CD8-positive, alpha-beta memory T cell (primary cell): Measurements from ENCODE around the gene BCL10. TPM values are rescaled to one million over a fixed set of nuclear protein-coding genes. Genes with fewer than 3 reads are reported as not detected.
A peak's percentile ranks its signal among the peaks of the same experiment; 100 is the strongest.

Experiments used
- CTCF ChIA-PET: fragments of 350-600 bp; sonication (Branson Sonifier 250); formaldehyde crosslinking; loops from one replicate; lab custom pipeline; 2021; ENCODE audit warnings: antibody characterized with exemption; lab: Charles Lee
- POLR2A ChIA-PET: fragments of 350-600 bp; sonication (Branson Sonifier 250); formaldehyde crosslinking; loops from one replicate; lab custom pipeline; 2021; ENCODE audit warnings: antibody characterized with exemption; lab: Charles Lee
- DNase-seq, 5 donors: peaks; one replicate each; pipeline versions ENCODE4 v3.0.0 to v3.0.0-alpha.2; 2020 to 2022; ENCODE audit warnings: mixed read lengths in 1 of 5
- H3K27ac ChIP-seq: one replicate; pipeline ENCODE4 v1.7.0; 2013; ENCODE audit warnings: low read depth, mild to moderate bottlenecking, low read length, moderate library complexity
- H3K27me3 ChIP-seq: 2 replicates; pipeline ENCODE4 v1.7.0; 2013; ENCODE audit warnings: low read length, mild to moderate bottlenecking; ENCODE audit not compliant: insufficient read depth, poor library complexity, severe bottlenecking
- H3K36me3 ChIP-seq: 2 replicates; pipeline ENCODE4 v1.7.0; 2013; ENCODE audit warnings: mild to moderate bottlenecking, low read length, moderate library complexity; ENCODE audit not compliant: insufficient read depth
- H3K4me1 ChIP-seq: 2 replicates; pipeline ENCODE4 v1.7.0; 2013; ENCODE audit warnings: mild to moderate bottlenecking, low read length, moderate library complexity; ENCODE audit not compliant: insufficient read depth
- H3K4me3 ChIP-seq: 2 replicates; pipeline ENCODE4 v1.7.0; 2013; ENCODE audit warnings: mild to moderate bottlenecking, low read length
- H3K9me3 ChIP-seq: 2 replicates; pipeline ENCODE4 v1.7.0; 2013; ENCODE audit warnings: mild to moderate bottlenecking, low read length
- H3K27ac Mint-ChIP-seq, 8 donors: one replicate each; pipeline ENCODE4 v1.8.0; 2020 to 2021; ENCODE audit warnings: mixed read lengths in 8 of 8, mild to moderate bottlenecking in 6 of 8, inconsistent platforms in 3 of 8, moderate library complexity in 3 of 8
- H3K27me3 Mint-ChIP-seq, 2 donors: one replicate each; pipeline ENCODE4 v1.8.0; 2020 to 2021; ENCODE audit warnings: mixed read lengths in 2 of 2, mild to moderate bottlenecking in 1 of 2, moderate library complexity in 1 of 2
- H3K36me3 Mint-ChIP-seq, 3 donors: one replicate each; pipeline ENCODE4 v1.8.0; 2020 to 2021; ENCODE audit warnings: mixed read lengths in 3 of 3, inconsistent platforms in 1 of 3, mild to moderate bottlenecking in 1 of 3
- H3K4me1 Mint-ChIP-seq, 3 donors: one replicate each; pipeline ENCODE4 v1.8.0; 2020 to 2021; ENCODE audit warnings: mixed read lengths in 3 of 3, inconsistent platforms in 1 of 3, mild to moderate bottlenecking in 1 of 3
- H3K4me3 Mint-ChIP-seq, 7 donors: one replicate each; pipeline ENCODE4 v1.8.0; 2020 to 2021; ENCODE audit warnings: mixed read lengths in 7 of 7, mild to moderate bottlenecking in 6 of 7, moderate library complexity in 4 of 7, inconsistent platforms in 2 of 7
- H3K9me3 Mint-ChIP-seq, 5 donors: one replicate each; pipeline ENCODE4 v1.8.0; 2020 to 2022; ENCODE audit warnings: mixed read lengths in 5 of 5, mild to moderate bottlenecking in 3 of 5, moderate library complexity in 2 of 5, inconsistent platforms in 1 of 5
- polyA plus RNA-seq: library from polyadenylated mRNA; unstranded; fragments of 300-500 nt; fragmentation: Illumina TruSeq; gene quantifications from one replicate; pipeline ENCODE4 v1.2.3, GENCODE V29; 2021
- total RNA-seq, 2 experiments: library from RNA; stranded (reverse); gene quantifications; one replicate each; pipeline ENCODE4 v1.2.3, GENCODE V29; 2021

Gene BCL10
- total and polyA plus RNA-seq, 3 experiments from 2014 or later = 21.6 to 27.1 (median 21.9) TPM

- Mint-ChIP-seq H3K9me3 (no peaks in the 10 kb centered on the region), H3K27ac (no peak overlapping the region), H3K27me3 (peaks cover 6 to 12% of the 10 kb centered on the region in 2 donors), H3K4me3 (no peak overlapping the region), H3K36me3 (no peaks in the 10 kb centered on the region), H3K4me1 (peaks cover 7 to 13% (median 10%) of the 10 kb centered on the region in 3 donors)
- no peaks in the 10 kb centered on the region for H3K4me1 ChIP-seq
- H3K4me3 ChIP-seq = no peak overlapping the region
- CTCF ChIA-PET = no interaction called here
- no peak overlapping the region for H3K27ac ChIP-seq
- no peaks in the 10 kb centered on the region for H3K27me3 ChIP-seq
- POLR2A ChIA-PET = no interaction called here
- no peaks in the 10 kb centered on the region for H3K36me3 ChIP-seq
- H3K9me3 ChIP-seq = no peaks in the 10 kb centered on the region
- no peak for DNase-seq
Measured at GRCh38 chr1:85282424-85282823, 6.0 kb upstream of the BCL10 start.

GRCh38 chr1:85280636-85281035, 4.2 kb upstream of the BCL10 start:
- Histone ChIP-seq H3K4me3 (no peak overlapping the region), H3K9me3 (no peaks in the 10 kb centered on the region), H3K27ac (no peak overlapping the region), H3K27me3 (no peaks in the 10 kb centered on the region), H3K36me3 (no peaks in the 10 kb centered on the region), H3K4me1 (peaks cover 10% of the 10 kb centered on the region)
- Mint-ChIP-seq H3K9me3 (no peaks in the 10 kb centered on the region), H3K27me3 (peaks cover 6 to 12% of the 10 kb centered on the region in 2 donors), H3K27ac (no peak overlapping the region), H3K36me3 (peaks cover 0 to 5% (median 0%) of the 10 kb centered on the region in 3 donors), H3K4me1 (peaks cover 14 to 20% (median 16%) of the 10 kb centered on the region in 3 donors), H3K4me3 (no peak overlapping the region)
- CTCF ChIA-PET = no interaction called here
- POLR2A ChIA-PET = no interaction called here
- DNase-seq = no peak

GRCh38 chr1:85279458-85280080, 3.1 kb upstream of the BCL10 start:
- no peaks in the 10 kb centered on the region for H3K27me3 ChIP-seq
- peak overlapping the region in 3 of 7 donors; percentile 22 to 58 (median 29) for H3K4me3 Mint-ChIP-seq
- CTCF ChIA-PET = interaction anchor here (1.2 to 1.5 kb wide), 2 partner anchors 17 to 18 kb away, joined by 3 to 4 read pairs; no protein-coding TSS in a partner anchor
- peak overlapping the region in 5 of 8 donors; percentile 4 to 88 (median 39) for H3K27ac Mint-ChIP-seq
- no peaks in the 10 kb centered on the region for H3K9me3 ChIP-seq
- H3K27ac ChIP-seq = peak overlapping the region; percentile 25
- peaks cover 0 to 10% (median 0%) of the 10 kb centered on the region in 3 donors for H3K36me3 Mint-ChIP-seq
- H3K9me3 Mint-ChIP-seq = no peaks in the 10 kb centered on the region
- H3K4me1 ChIP-seq = peaks cover 21% of the 10 kb centered on the region
- POLR2A ChIA-PET = no interaction called here
- no peaks in the 10 kb centered on the region for H3K36me3 ChIP-seq
- H3K4me1 Mint-ChIP-seq = peaks cover 24 to 31% (median 27%) of the 10 kb centered on the region in 3 donors
- H3K27me3 Mint-ChIP-seq = peaks cover 6 to 12% of the 10 kb centered on the region in 2 donors
- no peak for DNase-seq
- no peak overlapping the region for H3K4me3 ChIP-seq

- ChIA-PET POLR2A (no interaction called here), CTCF (interaction anchor here (0.7 to 1.5 kb wide), 3 partner anchors 18 to 19 kb away, joined by 3 to 4 read pairs (median 3); partner anchors contain the start of gene C1orf52)
- Mint-ChIP-seq H3K27ac (peak overlapping the region; percentile 0 to 88 (median 24)), H3K36me3 (peaks cover 0 to 10% (median 0%) of the 10 kb centered on the region in 3 donors), H3K4me1 (peaks cover 31 to 38% (median 34%) of the 10 kb centered on the region in 3 donors), H3K9me3 (no peaks in the 10 kb centered on the region), H3K4me3 (peak overlapping the region in 3 of 7 donors; percentile 6 to 58 (median 29)), H3K27me3 (peaks cover 6 to 12% of the 10 kb centered on the region in 2 donors)
- no peak overlapping the region for H3K4me3 ChIP-seq
- no peaks in the 10 kb centered on the region for H3K36me3 ChIP-seq
- H3K4me1 ChIP-seq = peaks cover 28% of the 10 kb centered on the region
- DNase-seq = no peak
- H3K27me3 ChIP-seq = no peaks in the 10 kb centered on the region
- peak overlapping the region; percentile 25 for H3K27ac ChIP-seq
- no peaks in the 10 kb centered on the region for H3K9me3 ChIP-seq
Measured at GRCh38 chr1:85278853-85279314, 2.5 kb upstream of the BCL10 start.

GRCh38 chr1:85277802-85278201, 1.4 kb upstream of the BCL10 start:
- Mint-ChIP-seq H3K27ac (peak overlapping the region in 5 of 8 donors; percentile 30 to 93 (median 89)), H3K36me3 (peaks cover 0 to 21% (median 2%) of the 10 kb centered on the region in 3 donors), H3K9me3 (no peaks in the 10 kb centered on the region), H3K4me1 (peaks cover 42 to 48% (median 45%) of the 10 kb centered on the region in 3 donors), H3K27me3 (peaks cover 6 to 8% of the 10 kb centered on the region in 2 donors), H3K4me3 (peak overlapping the region in 2 of 7 donors; percentile 25 to 91)
- no peak overlapping the region for H3K27ac ChIP-seq
- CTCF ChIA-PET = interaction anchor here (1.2 to 8.4 kb wide), 2 partner anchors 18 to 31 kb away, joined by 3 to 86 read pairs; partner anchors contain the start of gene C1orf52
- H3K9me3 ChIP-seq = no peaks in the 10 kb centered on the region
- no peak for DNase-seq
- H3K4me1 ChIP-seq = peaks cover 33% of the 10 kb centered on the region
- no peak overlapping the region for H3K4me3 ChIP-seq
- H3K36me3 ChIP-seq = no peaks in the 10 kb centered on the region
- POLR2A ChIA-PET = no interaction called here
- H3K27me3 ChIP-seq = no peaks in the 10 kb centered on the region

- Histone ChIP-seq H3K9me3 (no peaks in the 10 kb centered on the region), H3K27me3 (no peaks in the 10 kb centered on the region), H3K4me3 (peak overlapping the region; percentile 65), H3K27ac (peak overlapping the region; percentile 88), H3K4me1 (peaks cover 33% of the 10 kb centered on the region), H3K36me3 (no peaks in the 10 kb centered on the region)
- Mint-ChIP-seq H3K36me3 (peaks cover 0 to 24% (median 3%) of the 10 kb centered on the region in 3 donors), H3K9me3 (no peaks in the 10 kb centered on the region), H3K4me1 (peaks cover 46 to 52% (median 48%) of the 10 kb centered on the region in 3 donors), H3K27me3 (peaks cover 5 to 6% of the 10 kb centered on the region in 2 donors), H3K27ac (peak overlapping the region; percentile 89 to 97 (median 94)), H3K4me3 (peak overlapping the region; percentile 87 to 95 (median 90))
- POLR2A ChIA-PET = interaction anchor here (0.6 to 3.8 kb wide), 9 partner anchors 8 to 1428 kb away, joined by 3 to 42 read pairs (median 4); partner anchors contain the start of genes C1orf52, SH3GLB1, SPATA1 and SYDE2
- CTCF ChIA-PET = interaction anchor here (0.8 to 8.4 kb wide), 6 partner anchors 8 to 332 kb away, joined by 3 to 86 read pairs (median 8); partner anchors contain the start of genes C1orf52 and SYDE2
- no peak for DNase-seq
Measured at GRCh38 chr1:85276978-85277639, 677 bp upstream of the BCL10 start.

- H3K4me1 Mint-ChIP-seq = peaks cover 56 to 63% (median 60%) of the 10 kb centered on the region in 3 donors
Measured at GRCh38 chr1:85275701-85276214, 674 bp downstream of the BCL10 start.

More at GRCh38 chr1:85275701-85276214, 674 bp downstream of the BCL10 start:
- H3K27me3 Mint-ChIP-seq = peaks cover 0 to 3% of the 10 kb centered on the region in 2 donors
- ChIA-PET CTCF (interaction anchor here (1.1 to 8.4 kb wide), 5 partner anchors 15 to 331 kb away, joined by 4 to 86 read pairs (median 12); partner anchors contain the start of genes C1orf52 and SYDE2), POLR2A (interaction anchor here (0.6 to 3.8 kb wide), 9 partner anchors 9 to 1429 kb away, joined by 3 to 42 read pairs (median 4); partner anchors contain the start of genes C1orf52, SH3GLB1 and SPATA1)
- peak overlapping the region; percentile 89 to 98 (median 94) for H3K27ac Mint-ChIP-seq
- Histone ChIP-seq H3K27me3 (no peaks in the 10 kb centered on the region), H3K4me1 (peaks cover 37% of the 10 kb centered on the region), H3K9me3 (no peaks in the 10 kb centered on the region), H3K27ac (peak overlapping the region; percentile 88), H3K36me3 (peaks cover 4% of the 10 kb centered on the region), H3K4me3 (peak overlapping the region; percentile 89)
- H3K9me3 Mint-ChIP-seq = no peaks in the 10 kb centered on the region
- peaks cover 0 to 36% (median 3%) of the 10 kb centered on the region in 3 donors for H3K36me3 Mint-ChIP-seq
- peak overlapping the region; percentile 87 to 95 (median 90) for H3K4me3 Mint-ChIP-seq
- DNase-seq = peak in 3 of 5 donors; percentile 29 to 55 (median 47)
